ENCODE data around the gene MYL6.
"Not testable (repeated sequence)": the region's sequence is repeated elsewhere in the genome, so short reads cannot be mapped to it uniquely, and the experiment has no call there.

The MYL6 gene

DNA sequence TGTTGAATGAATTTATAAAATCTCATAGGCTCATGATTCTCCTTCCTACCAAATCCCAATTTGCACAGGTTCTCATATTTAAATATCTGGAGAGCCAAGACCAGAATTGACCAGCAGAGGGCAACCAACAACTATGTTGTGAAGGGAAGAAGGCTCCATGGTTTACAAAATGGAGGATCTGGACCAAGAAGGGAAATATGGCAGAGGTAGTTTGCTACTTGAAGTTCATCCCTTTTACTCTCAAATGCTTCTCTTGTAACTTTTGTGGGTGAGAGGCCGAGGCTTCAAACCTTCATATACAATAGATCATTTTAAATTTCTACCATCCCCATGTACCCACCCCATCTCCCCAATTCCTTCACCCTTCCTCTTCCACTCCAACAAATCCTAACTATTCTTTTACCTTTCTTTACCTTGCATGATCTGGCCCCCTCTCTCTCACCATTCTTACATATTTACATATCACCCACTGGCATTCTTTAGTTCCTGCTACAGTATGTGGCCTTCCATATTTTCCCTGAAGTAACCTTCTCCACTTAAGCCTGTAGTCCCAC, 34.9 kb downstream of the MYL6 start:
- DNase-seq, result peak; percentile 73 to 83

DNA sequence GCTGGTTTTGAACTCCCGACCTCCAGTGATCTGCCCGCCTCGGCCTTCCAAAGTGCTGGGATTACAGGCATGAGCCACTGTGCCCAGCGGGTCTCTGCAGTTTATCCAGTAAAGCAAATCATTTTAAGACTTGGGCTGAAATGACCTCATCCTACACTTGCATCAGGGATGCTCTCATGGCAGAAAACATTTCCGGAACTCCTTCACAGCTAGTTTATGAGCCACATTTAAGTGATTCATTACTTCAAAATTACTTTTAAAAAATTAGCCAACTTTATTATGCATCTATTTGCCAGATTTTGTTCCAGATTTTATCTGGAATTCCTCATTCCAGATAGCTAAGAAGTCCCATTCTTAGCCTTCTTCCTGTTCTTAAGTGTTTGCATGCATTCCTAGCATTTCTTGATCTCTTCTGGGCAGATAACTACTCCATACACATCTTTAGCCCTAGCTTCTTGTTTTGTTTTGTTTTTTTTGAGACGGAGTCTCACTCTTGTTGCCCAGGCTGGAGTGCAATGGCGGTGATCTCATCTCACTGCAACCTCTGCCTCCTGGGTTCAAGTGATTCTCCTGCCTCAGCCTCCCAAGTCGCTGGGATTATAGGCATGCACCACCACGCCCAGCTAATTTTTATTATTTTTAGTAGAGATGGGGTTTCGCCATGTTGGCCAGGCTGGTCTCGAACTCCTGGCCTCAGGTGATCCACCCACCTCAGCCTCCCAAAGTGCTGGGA, 38.8 kb downstream of the MYL6 start:
- DNase-seq, result not testable (repeated sequence)

DNA sequence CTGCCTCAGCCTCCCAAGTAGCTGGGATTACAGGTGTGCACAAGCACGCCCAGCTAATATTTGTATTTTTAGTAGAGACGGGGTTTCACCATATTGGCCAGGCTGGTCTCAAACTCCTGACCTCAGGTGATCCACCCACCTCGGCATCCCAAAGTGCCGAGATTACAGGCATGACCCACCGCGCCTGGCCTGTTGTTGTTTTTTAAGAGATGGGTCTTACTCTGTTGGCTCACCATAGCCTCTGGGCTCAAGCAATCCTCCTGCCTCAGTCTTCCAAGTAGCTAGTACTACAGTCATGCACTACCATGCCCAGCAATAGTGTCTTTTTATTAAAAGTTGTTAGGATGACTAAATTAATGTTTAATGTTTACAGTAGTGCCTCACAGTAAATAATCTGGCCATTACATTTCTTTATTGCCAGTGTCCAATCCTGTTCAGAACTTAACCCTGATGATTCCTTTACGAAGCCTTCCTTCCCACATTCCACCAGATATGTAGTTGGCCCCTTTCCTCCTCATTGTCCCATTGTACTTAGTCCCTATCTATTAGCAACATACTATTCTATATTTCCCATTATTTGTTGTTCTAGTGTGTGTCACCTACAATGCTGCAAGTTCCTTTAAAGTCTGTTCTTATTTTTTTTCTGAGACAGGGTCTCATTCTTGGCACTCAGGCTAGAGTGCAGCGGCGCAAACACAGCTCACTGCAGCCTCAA, 39.9 kb downstream of the MYL6 start:
- no peak for DNase-seq

DNA sequence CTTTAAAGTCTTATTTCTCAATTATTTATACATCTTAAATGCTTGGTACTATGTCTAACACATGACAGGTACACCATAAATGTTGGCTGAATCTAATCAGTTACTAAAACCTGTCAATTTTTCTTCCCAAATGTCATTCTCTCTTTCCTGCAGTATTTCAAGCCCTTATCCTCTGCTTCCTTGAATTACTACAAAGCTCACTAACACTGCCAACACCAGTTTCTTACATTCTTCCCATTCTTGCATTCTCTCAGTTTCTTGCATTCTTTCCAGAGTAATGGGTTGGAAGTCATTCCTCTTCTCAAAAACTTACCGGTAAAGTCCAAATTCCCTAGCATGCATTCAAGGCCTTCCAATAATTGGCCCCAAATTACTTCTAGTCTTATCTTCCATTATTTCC, 40.7 kb downstream of the MYL6 start:
- DNase-seq, result no peak

DNA sequence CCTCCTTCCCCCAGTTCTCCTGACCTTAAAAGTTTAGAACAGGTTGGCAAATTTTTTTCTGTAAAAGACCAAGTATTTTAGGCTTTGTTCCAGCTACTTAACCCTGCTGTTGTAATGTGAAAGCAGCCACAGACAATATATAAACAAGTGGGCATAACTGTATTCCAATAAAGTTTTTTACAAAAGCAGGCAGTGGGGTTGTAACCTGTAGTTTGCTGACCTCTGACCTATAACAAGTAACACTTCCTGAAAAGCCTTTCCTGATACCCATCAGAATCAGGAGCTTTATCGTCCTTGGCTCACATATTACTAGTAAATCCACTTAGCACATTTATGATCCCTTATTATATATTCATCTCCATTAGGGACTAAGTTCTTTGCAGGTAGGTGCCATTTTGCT, 44.2 kb downstream of the MYL6 start:
- DNase-seq, result no peak

DNA sequence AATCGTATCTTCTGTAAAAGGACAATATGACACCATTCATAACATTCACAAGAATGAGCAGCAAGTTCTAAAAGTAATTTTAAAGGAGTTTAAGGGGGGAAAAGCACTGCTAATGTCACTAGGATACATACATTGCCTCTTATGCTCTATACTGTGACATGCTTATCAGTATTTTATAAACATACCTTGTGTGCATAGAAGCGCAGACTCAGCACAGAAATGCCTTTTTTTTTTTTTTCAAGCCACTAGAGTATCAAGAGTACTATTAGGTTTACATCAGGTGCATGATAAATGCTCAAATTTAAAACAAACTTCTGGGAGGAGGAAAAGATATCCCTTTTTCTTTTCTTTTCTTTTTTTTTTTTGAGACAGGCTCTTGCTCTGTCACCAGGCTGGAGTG, 44.7 kb downstream of the MYL6 start:
- DNase-seq, result no peak

DNA sequence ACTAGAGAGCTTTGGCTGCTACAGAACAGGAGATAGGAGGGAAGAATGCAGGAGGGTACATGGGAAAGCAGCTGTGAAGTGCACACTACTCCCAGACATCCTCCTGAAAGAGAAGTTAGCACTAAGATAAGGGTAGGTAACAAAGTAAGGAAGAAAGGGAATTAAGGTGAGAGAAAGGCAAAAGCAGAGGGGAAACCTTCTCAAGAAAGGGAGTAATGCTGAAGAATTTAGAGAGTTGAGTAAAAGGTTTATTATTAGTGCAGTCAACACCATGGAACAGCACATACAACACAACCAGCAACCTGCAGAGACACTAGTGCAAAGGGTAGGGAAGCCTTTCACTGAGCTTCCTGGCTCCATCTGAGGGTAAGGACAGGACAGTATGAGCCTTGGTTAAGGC, 46.1 kb downstream of the MYL6 start:
- no peak for DNase-seq

DNA sequence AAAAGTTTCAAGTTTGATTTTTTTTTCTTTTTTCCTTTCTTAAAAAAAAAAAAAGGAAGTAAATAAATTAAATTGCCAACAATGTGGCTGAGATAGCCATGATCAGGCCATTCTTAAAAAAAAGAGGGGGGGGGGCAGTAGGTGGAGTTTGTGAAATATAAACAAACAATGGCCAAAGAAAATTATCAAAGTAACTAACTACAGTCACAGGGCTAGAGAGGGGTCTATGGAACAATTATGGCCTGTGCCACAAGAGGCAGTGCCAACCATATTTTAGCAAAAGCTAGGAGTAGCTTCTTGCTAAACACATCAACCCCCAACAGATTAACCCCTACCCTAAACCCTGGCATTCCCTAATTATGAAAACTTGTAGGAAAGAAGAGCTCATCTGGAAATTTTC, 47.3 kb downstream of the MYL6 start:
- DNase-seq, result no peak

DNA sequence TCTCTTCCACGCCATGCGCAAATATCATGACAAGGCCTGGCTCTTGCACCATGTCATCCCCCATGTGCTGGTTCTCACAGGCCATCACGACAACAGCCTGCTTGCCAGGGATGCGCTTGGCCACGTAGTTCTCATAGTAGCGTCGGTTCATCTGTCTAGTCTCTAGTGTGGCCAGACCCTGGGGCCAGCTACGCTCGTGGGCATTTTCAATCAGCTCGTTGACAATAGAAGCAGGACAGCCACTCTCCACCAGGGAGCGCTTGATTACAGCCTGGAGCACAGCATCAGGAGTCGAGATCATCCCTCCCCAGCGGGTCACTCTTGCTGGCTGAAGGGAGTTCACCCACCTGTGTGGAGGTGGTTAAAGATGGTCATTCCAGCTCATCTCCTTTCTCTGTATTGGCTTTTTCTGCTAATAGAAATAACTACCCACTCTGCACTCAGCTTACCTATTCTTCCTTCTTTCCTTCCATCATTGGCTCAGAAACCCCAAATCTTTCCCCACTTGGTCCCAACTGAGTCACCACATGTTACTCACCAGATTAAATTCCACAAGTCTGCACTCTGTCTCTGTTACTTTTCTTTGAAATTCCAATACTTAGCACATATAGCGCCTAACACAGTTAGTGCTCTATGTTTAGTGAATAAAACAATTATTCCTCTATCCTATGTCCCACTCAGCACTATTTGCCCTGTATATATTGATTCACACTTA, 48.5 kb downstream of the MYL6 start:
- DNase-seq, result peak; percentile 33 to 53

DNA sequence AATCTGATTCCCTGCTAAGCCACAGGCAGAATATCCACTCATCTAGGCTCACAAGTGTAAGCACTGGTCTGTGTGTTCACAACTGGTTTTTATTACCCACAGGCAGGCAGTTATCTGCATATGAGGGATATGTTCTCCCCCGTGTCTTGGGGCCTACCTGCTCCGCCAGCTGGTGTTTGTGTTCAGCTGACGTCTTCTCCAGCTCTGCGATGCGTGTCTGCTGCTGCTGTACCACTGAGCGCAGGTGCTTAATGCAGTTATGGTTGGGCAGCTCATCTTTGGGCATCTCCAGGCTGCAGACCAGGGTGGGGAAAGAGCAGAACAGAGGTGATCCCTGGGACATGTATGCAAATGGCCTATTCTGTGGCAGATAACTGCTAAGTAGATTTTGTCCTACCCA, 49.8 kb downstream of the MYL6 start:
- no peak for DNase-seq

Data from activated CD4-positive, alpha-beta T cell treated with anti-CD3 and anti-CD28 coated beads, Interleukin-2, amount 50 U/mL, for 48 hours (primary cell).